HEK293T (cell line): Measurements from ENCODE around the gene CTNNA3.

Experiments
- CTCF ChIA-PET: fragments of 350-600 bp; formaldehyde crosslinking; extraction: SDS; loops from one replicate; lab custom pipeline; 2021; ENCODE audit warnings: antibody characterized with exemption, inconsistent platforms; lab: Yijun Ruan, JAX
- POLR2A ChIA-PET: fragments of 350-600 bp; formaldehyde crosslinking; extraction: SDS; loops from one replicate; lab custom pipeline; 2020; ENCODE audit warnings: antibody characterized with exemption, inconsistent platforms; lab: Yijun Ruan, JAX
- DNase-seq: peaks from one replicate; pipeline ENCODE4 v3.0.0; 2012; ENCODE audit warnings: mixed read lengths; ENCODE audit errors: extremely low spot score
- ARNT ChIP-seq: fragments of 450-650 bp; IDR thresholded peaks from 2 replicates; pipeline ENCODE4 v1.6.1; 2017; ENCODE audit warnings: mild to moderate bottlenecking
- BHLHE40 ChIP-seq: fragments of 450-650 bp; IDR thresholded peaks from 2 replicates; pipeline ENCODE4 v1.6.1; 2016; ENCODE audit warnings: mild to moderate bottlenecking, moderate library complexity, borderline replicate concordance
- CTBP1 ChIP-seq: fragments of 450-650 bp; IDR thresholded peaks from 2 replicates; pipeline ENCODE4 v1.6.1; 2016; ENCODE audit warnings: borderline replicate concordance
- ELF4 ChIP-seq: fragments of 450-650 bp; IDR thresholded peaks from 2 replicates; pipeline ENCODE4 v1.6.1; 2017; ENCODE audit warnings: antibody characterized with exemption
- FOXA1 ChIP-seq: fragments of 450-650 bp; IDR thresholded peaks from 2 replicates; pipeline ENCODE4 v1.6.1; 2016; ENCODE audit warnings: mild to moderate bottlenecking
- FOXK2 ChIP-seq: fragments of 450-650 bp; IDR thresholded peaks from 2 replicates; pipeline ENCODE4 v1.6.1; 2016; ENCODE audit warnings: mild to moderate bottlenecking
- FOXM1 ChIP-seq: fragments of 450-650 bp; IDR thresholded peaks from 2 replicates; pipeline ENCODE4 v1.6.1; 2017; ENCODE audit warnings: mild to moderate bottlenecking, borderline replicate concordance
- HDGF ChIP-seq: fragments of 450-650 bp; IDR thresholded peaks from 2 replicates; pipeline ENCODE4 v1.6.1; 2017; ENCODE audit warnings: antibody characterized with exemption, borderline replicate concordance
- L3MBTL2 ChIP-seq: fragments of 450-650 bp; conservative IDR thresholded peaks from 2 replicates; pipeline ENCODE4 v1.6.1; 2016; ENCODE audit warnings: mild to moderate bottlenecking
- LEF1 ChIP-seq: fragments of 450-650 bp; IDR thresholded peaks from 2 replicates; pipeline ENCODE4 v1.6.1; 2017; ENCODE audit warnings: mild to moderate bottlenecking, borderline replicate concordance
- NFRKB ChIP-seq: fragments of 450-650 bp; IDR thresholded peaks from 2 replicates; pipeline ENCODE4 v1.6.1; 2016; ENCODE audit warnings: mild to moderate bottlenecking, moderate library complexity
- PKNOX1 ChIP-seq: fragments of 450-650 bp; IDR thresholded peaks from 2 replicates; pipeline ENCODE4 v1.6.1; 2016
- SP1 ChIP-seq: fragments of 450-650 bp; IDR thresholded peaks from 2 replicates; pipeline ENCODE4 v1.6.1; 2017
- SUZ12 ChIP-seq: fragments of 450-650 bp; IDR thresholded peaks from 2 replicates; pipeline ENCODE4 v1.6.1; 2016; ENCODE audit warnings: mild to moderate bottlenecking
- TARDBP ChIP-seq: fragments of 450-650 bp; IDR thresholded peaks from 2 replicates; pipeline ENCODE4 v1.6.1; 2016
- ZNF384 ChIP-seq: fragments of 450-650 bp; IDR thresholded peaks from 2 replicates; pipeline ENCODE4 v1.6.1; 2016

Gene CTNNA3

GRCh38 chr10:66927971-66928770 lies 767.8 kb downstream of the CTNNA3 start:
- TF ChIP-seq ZNF384, result no peak
- TF ChIP-seq SP1, result no peak
- no peak for TF ChIP-seq FOXA1
- TF ChIP-seq LEF1, result no peak
- no peak for TF ChIP-seq BHLHE40
- no peak for TF ChIP-seq L3MBTL2
- TF ChIP-seq HDGF, result no peak
- no peak for TF ChIP-seq NFRKB
- TF ChIP-seq PKNOX1, result no peak
- no peak for TF ChIP-seq ELF4
- no peak for TF ChIP-seq SUZ12
- no peak for DNase-seq
- CTCF ChIA-PET, result interaction anchor here (0.6 to 1.4 kb wide), 6 partner anchors 8 to 860 kb away, joined by 3 to 5 read pairs (median 4); no protein-coding TSS in a partner anchor
- POLR2A ChIA-PET, result no interaction called here

GRCh38 chr10:66927251-66927935 lies 768.6 kb downstream of the CTNNA3 start:
- CTCF ChIA-PET, result interaction anchor here (0.7 to 1.4 kb wide), 3 partner anchors 9 to 822 kb away, joined by 3 to 4 read pairs (median 3); no protein-coding TSS in a partner anchor
- DNase-seq, result no peak
- POLR2A ChIA-PET, result no interaction called here
- no peak for TF ChIP-seq NFRKB
- no peak for TF ChIP-seq L3MBTL2
- no peak for TF ChIP-seq FOXK2
- no peak for TF ChIP-seq ZNF384
- no peak for TF ChIP-seq BHLHE40
- no peak for TF ChIP-seq LEF1
- TF ChIP-seq ELF4, result no peak
- no peak for TF ChIP-seq PKNOX1
- TF ChIP-seq SP1, result no peak
- no peak for TF ChIP-seq ARNT
- no peak for TF ChIP-seq SUZ12
- TF ChIP-seq TARDBP, result no peak
- no peak for TF ChIP-seq FOXM1
- TF ChIP-seq HDGF, result no peak
- no peak for TF ChIP-seq FOXA1
- no peak for TF ChIP-seq CTBP1

- ChIA-PET CTCF (no interaction called here), POLR2A (no interaction called here)
- no peak for TF ChIP-seq FOXA1
- TF ChIP-seq ZNF384, result no peak
- no peak for TF ChIP-seq FOXK2
- TF ChIP-seq TARDBP, result no peak
- no peak for TF ChIP-seq SP1
- TF ChIP-seq ARNT, result no peak
- no peak for TF ChIP-seq L3MBTL2
- TF ChIP-seq NFRKB, result no peak
- TF ChIP-seq BHLHE40, result no peak
- TF ChIP-seq FOXM1, result no peak
- TF ChIP-seq SUZ12, result no peak
- no peak for DNase-seq
These were observed 769.2 kb downstream of the CTNNA3 start for GRCh38 chr10:66926841-66927240.

- CTCF ChIA-PET, result interaction anchor here (0.7 to 1.4 kb wide), 6 partner anchors 9 to 857 kb away, joined by 3 to 9 read pairs (median 5); no protein-coding TSS in a partner anchor
- TF ChIP-seq ARNT, result no peak
- TF ChIP-seq PKNOX1, result 0 out of 2 replicates have a peak, but pooled peaks have one; percentile 19
- DNase-seq, result peak; percentile 76
- POLR2A ChIA-PET, result no interaction called here
These were observed 769.9 kb downstream of the CTNNA3 start, which contains the start of gene LRRTM3 for GRCh38 chr10:66925896-66926715. Gene LRRTM3, plus strand, starts transcription at chr10:66926036.

GRCh38 chr10:66925373-66925772 lies 770.6 kb downstream of the CTNNA3 start:
- no peak for DNase-seq
- ChIA-PET CTCF (interaction anchor here (0.7 to 1.4 kb wide), 6 partner anchors 9 to 858 kb away, joined by 3 to 9 read pairs (median 5); no protein-coding TSS in a partner anchor), POLR2A (no interaction called here)
- TF ChIP-seq SP1, result no peak
- TF ChIP-seq LEF1, result no peak
- TF ChIP-seq NFRKB, result no peak
- TF ChIP-seq HDGF, result no peak
- no peak for TF ChIP-seq FOXA1
- TF ChIP-seq ZNF384, result no peak
